ENCODE data around the gene DNAJB9. TPM values are rescaled to one million over a fixed set of nuclear protein-coding genes. Genes with fewer than 3 reads are reported as not detected.

The DNAJB9 gene
- total and polyA plus RNA-seq, 9 of the 15 experiments (the other 6 are each of a cell fraction or from before 2014, with no cell fraction given): 4.3 to 34.2 (median 9.6) TPM

DNA sequence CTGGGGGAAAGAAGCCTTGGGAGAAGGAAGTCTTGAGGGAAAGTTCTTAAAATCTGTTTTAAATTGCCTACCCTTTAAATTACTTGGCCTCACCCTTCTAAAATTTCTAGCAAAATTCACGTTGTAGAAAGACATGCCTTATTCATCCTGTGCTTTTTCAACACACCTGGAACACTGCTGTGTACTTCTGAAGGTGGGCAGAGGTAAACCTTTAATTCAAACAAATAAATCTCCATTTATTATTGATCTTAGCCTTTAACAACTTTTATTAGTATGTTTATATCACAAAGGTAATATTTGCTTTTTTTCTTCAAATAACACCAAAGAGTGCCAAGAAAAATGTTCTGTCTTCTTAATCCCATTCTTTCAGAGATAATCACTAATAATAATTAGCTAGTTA, 30.7 kb downstream of the DNAJB9 start (continued):
- TF ChIP-seq, protein P1, sequence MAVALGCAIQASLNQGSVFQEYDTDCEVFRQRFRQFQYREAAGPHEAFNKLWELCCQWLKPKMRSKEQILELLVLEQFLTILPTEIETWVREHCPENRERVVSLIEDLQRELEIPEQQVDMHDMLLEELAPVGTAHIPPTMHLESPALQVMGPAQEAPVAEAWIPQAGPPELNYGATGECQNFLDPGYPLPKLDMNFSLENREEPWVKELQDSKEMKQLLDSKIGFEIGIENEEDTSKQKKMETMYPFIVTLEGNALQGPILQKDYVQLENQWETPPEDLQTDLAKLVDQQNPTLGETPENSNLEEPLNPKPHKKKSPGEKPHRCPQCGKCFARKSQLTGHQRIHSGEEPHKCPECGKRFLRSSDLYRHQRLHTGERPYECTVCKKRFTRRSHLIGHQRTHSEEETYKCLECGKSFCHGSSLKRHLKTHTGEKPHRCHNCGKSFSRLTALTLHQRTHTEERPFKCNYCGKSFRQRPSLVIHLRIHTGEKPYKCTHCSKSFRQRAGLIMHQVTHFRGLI (CRISPR knock-in tag; IDR thresholded peaks at IDR 0.05): no peak
- TF ChIP-seq TGIF2 (CRISPR knock-in tag; IDR thresholded peaks at IDR 0.05) (no peak), ZKSCAN1 (IDR thresholded peaks at IDR 0.05; ENCODE audit: low read depth, low read length) (no peak)
- TF ChIP-seq, protein P2, sequence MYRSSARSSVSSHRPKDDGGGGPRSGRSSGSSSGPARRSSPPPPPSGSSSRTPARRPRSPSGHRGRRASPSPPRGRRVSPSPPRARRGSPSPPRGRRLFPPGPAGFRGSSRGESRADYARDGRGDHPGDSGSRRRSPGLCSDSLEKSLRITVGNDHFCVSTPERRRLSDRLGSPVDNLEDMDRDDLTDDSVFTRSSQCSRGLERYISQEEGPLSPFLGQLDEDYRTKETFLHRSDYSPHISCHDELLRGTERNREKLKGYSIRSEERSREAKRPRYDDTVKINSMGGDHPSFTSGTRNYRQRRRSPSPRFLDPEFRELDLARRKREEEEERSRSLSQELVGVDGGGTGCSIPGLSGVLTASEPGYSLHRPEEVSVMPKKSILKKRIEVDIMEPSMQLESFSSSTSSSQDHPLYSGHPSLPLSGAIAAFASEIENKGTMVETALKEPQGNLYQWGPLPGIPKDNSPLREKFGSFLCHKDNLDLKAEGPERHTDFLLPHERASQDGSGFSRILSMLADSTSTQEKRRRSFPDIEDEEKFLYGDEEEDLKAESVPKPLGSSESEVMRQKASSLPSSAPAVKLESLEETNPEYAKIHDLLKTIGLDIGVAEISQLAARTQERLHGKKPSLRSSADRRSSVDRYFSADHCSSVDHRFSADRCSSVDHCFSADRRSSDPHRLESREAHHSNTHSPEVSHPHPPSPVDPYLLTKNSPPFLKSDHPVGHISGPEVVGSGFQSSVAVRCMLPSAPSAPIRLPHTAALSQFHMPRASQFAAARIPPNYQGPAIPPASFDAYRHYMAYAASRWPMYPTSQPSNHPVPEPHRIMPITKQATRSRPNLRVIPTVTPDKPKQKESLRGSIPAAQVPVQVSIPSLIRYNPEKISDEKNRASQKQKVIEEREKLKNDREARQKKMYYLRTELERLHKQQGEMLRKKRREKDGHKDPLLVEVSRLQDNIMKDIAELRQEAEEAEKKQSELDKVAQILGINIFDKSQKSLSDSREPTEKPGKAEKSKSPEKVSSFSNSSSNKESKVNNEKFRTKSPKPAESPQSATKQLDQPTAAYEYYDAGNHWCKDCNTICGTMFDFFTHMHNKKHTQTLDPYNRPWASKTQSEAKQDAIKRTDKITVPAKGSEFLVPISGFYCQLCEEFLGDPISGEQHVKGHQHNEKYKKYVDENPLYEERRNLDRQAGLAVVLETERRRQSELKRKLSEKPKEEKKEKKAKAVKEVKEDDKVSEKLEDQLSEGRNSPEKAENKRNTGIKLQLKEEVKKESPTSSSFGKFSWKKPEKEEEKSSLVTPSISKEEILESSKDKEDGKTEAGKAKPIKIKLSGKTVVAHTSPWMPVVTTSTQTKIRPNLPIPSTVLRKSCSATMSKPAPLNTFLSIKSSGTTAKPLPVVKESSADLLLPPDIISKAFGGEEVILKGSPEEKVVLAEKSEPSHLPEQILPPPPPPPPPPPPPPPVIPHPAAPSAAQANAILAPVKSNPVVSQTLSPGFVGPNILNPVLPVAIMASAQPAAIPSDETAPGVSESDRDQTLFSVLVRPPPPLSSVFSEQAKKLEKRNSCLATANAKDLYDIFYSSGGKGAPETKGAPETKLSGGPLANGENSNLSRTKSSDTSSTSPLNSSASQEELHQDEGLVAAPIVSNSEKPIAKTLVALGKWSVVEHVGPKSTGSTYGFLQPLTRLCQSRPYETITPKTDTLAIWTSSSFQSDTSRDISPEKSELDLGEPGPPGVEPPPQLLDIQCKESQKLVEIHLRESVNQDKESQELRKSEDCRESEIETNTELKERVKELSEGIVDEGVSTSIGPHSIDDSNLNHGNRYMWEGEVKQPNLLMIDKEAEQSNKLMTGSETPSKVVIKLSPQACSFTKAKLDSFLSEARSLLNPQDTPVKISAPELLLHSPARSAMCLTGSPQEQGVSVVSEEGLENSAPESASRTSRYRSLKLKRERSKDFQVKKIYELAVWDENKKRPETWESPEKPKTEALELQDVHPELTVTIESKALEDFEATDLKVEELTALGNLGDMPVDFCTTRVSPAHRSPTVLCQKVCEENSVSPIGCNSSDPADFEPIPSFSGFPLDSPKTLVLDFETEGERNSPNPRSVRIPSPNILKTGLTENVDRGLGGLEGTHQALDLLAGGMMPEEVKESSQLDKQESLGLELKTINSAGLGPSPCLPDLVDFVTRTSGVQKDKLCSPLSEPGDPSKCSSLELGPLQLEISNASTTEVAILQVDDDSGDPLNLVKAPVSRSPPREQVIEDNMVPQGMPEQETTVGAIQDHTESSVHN (IDR thresholded peaks at IDR 0.05; ENCODE audit: borderline replicate concordance in 1 of 2, low read depth in 1 of 2): no peak
- TF ChIP-seq, protein P3, sequence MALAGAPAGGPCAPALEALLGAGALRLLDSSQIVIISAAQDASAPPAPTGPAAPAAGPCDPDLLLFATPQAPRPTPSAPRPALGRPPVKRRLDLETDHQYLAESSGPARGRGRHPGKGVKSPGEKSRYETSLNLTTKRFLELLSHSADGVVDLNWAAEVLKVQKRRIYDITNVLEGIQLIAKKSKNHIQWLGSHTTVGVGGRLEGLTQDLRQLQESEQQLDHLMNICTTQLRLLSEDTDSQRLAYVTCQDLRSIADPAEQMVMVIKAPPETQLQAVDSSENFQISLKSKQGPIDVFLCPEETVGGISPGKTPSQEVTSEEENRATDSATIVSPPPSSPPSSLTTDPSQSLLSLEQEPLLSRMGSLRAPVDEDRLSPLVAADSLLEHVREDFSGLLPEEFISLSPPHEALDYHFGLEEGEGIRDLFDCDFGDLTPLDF (CRISPR knock-in tag; IDR thresholded peaks at IDR 0.05): no peak

All from K562 (cell line).